ENCODE measurements around the gene DOCK1. TPM values are rescaled to one million over a fixed set of nuclear protein-coding genes. Genes with fewer than 3 reads are reported as not detected.

Gene DOCK1
- polyA plus RNA-seq, 1 experiment, result 37.9 TPM

DNA sequence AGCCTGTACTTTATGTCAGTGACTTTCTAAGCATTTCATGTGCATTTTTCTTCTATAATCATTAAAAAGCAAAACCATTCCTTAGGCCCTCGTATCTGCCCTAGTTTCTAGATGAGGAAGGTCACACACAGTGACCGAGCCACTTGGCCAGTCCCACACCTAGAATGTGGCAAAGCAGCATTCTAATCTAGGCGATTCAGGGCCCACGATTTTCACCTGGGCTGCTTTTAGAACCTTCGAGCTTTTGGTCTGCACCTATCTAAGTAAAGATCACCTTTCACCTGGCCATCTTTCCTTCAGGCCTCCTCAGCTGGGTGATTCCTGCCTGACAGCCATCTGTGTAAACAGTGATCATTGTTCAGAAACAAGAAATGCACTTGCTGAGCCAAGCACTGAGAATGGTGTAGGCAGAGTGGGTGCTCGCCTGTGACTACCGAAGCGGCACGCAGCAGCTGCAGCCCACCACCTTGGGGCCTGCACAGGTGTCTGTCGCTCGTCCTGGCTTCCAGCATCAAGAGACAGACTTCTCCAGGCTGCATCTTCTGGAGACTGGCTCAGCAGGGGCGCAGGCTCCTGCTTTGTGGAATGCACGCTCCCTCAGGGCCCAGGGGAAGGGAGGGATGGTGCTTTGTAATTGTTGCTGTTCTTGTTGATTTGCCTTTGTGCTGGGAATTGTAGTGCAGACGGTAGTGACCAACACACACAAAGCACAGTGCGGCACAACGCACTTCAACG, 440.2 kb downstream of the DOCK1 start:
- DNase-seq (ENCODE audit: low read depth, low spot score), result no peak
- Histone ChIP-seq H3K9me3 (ENCODE audit: control insufficient read depth, insufficient read depth, low read length) (no peaks in the 10 kb centered on the region; the same call in 1 of the 2 replicates), H3K27ac (ENCODE audit: low read depth, low read length) (no peak overlapping the region), H3K27me3 (ENCODE audit: control insufficient read depth, insufficient read depth, low read length) (no peaks in the 10 kb centered on the region), H3K4me3 (ENCODE audit: low read depth, low read length) (no peak overlapping the region)
- POLR2A ChIA-PET, result no interaction called here
- TF ChIP-seq, protein P1, sequence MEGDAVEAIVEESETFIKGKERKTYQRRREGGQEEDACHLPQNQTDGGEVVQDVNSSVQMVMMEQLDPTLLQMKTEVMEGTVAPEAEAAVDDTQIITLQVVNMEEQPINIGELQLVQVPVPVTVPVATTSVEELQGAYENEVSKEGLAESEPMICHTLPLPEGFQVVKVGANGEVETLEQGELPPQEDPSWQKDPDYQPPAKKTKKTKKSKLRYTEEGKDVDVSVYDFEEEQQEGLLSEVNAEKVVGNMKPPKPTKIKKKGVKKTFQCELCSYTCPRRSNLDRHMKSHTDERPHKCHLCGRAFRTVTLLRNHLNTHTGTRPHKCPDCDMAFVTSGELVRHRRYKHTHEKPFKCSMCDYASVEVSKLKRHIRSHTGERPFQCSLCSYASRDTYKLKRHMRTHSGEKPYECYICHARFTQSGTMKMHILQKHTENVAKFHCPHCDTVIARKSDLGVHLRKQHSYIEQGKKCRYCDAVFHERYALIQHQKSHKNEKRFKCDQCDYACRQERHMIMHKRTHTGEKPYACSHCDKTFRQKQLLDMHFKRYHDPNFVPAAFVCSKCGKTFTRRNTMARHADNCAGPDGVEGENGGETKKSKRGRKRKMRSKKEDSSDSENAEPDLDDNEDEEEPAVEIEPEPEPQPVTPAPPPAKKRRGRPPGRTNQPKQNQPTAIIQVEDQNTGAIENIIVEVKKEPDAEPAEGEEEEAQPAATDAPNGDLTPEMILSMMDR (IDR thresholded peaks at IDR 0.05; ENCODE audit: low read depth, low read length), result no peak
- CTCF ChIA-PET, result no interaction called here

DNA sequence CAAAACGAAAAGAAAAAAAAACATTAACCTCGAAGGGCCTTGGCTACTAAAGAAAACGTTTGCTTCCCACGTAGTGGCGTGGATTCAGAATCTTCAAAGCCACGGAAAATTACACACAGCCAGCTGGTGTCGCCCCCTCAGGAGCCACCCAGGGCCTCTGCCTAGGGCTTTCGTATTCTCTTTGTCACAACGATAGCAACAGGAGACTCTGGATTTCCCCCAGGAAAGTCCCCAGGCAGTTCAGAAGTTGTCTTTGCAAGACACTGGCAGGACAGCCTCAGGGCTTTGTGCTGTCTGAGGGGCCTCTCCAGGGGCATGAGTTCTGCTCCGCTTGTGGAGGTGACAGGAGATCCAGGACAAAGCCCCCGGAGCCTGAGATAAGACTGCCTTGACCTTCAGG, 441.4 kb downstream of the DOCK1 start:
- no peaks in the 10 kb centered on the region; the same call in 1 of the 2 replicates for H3K9me3 ChIP-seq (ENCODE audit: control insufficient read depth, insufficient read depth, low read length)
- ChIA-PET CTCF (no interaction called here), POLR2A (no interaction called here)
- no peaks in the 10 kb centered on the region for H3K27me3 ChIP-seq (ENCODE audit: control insufficient read depth, insufficient read depth, low read length)
- TF ChIP-seq, protein P1 (IDR thresholded peaks at IDR 0.05; ENCODE audit: low read depth, low read length), result no peak
- H3K27ac ChIP-seq (ENCODE audit: low read depth, low read length), result no peak overlapping the region
- no peak overlapping the region for H3K4me3 ChIP-seq (ENCODE audit: low read depth, low read length)
- DNase-seq (ENCODE audit: low read depth, low spot score), result no peak

DNA sequence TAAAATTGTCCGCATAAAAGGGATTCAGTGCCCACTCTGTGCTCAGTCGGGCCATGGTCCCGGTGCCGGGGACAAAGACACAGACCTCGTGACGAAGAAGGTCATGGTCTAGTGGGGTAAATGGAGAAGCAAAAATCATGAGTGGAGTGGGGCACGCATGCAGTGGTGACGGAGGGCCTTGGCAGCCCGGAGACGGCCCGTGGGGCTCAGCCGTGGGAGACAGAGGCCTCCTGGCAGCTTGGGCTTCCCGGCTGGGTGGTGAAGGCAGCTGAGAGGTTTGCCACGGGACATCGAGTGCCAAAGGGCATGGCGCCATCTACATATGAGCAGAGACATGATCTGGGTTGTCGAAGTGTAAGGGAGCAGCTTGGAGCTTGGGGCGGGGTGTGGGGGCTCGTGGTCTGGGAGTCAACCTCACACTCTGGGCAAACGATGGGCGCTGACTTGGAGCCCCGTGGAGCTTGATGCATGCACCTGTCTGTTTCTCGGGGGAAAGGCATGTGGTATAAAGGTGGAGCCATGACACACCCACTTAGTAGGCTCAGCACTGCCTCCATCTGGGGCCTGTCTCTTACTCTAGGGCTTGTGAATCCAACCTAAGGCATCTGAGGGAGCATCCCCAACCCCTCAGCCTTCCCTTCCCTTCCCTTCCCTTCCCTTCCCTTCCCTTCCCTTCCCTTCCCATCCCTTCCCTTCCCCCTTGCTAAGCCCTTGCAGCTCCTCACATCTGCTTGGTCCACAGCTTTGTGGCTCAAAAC, 442.2 kb downstream of the DOCK1 start:
- Histone ChIP-seq H3K4me3 (ENCODE audit: low read depth, low read length) (no peak overlapping the region), H3K27me3 (ENCODE audit: control insufficient read depth, insufficient read depth, low read length) (no peaks in the 10 kb centered on the region), H3K9me3 (ENCODE audit: control insufficient read depth, insufficient read depth, low read length) (no peaks in the 10 kb centered on the region; the same call in 1 of the 2 replicates), H3K27ac (ENCODE audit: low read depth, low read length) (no peak overlapping the region)
- TF ChIP-seq, protein P1 (IDR thresholded peaks at IDR 0.05; ENCODE audit: low read depth, low read length), result no peak
- ChIA-PET POLR2A (no interaction called here), CTCF (no interaction called here)
- DNase-seq (ENCODE audit: low read depth, low spot score), result no peak

DNA sequence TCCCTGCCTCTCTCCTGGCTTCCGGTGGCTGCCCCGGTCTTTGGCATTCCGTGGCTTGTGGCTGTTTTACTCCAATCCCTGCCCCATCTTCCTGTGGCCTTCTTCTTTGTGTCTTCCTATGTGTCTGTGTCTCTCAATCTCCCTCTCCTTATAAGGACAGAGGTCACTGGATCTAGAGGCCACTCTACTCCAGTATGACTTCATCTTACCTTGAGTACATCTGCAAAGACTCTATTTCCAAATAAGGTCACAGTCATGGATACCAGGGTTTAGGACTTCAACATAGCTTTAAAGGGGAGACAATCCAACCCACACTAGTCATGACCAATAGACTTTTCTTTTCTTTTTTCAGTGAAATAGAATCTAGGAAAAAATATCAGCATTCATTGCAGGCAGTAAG, 444.5 kb downstream of the DOCK1 start:
- TF ChIP-seq, protein P1 (IDR thresholded peaks at IDR 0.05; ENCODE audit: low read depth, low read length), result no peak
- ChIA-PET CTCF (no interaction called here), POLR2A (no interaction called here)
- Histone ChIP-seq H3K4me3 (ENCODE audit: low read depth, low read length) (no peak overlapping the region), H3K27ac (ENCODE audit: low read depth, low read length) (no peak overlapping the region), H3K27me3 (ENCODE audit: control insufficient read depth, insufficient read depth, low read length) (no peaks in the 10 kb centered on the region), H3K9me3 (ENCODE audit: control insufficient read depth, insufficient read depth, low read length) (no peaks in the 10 kb centered on the region; the same call in 1 of the 2 replicates)
- DNase-seq (ENCODE audit: low read depth, low spot score), result peak; percentile 1

DNA sequence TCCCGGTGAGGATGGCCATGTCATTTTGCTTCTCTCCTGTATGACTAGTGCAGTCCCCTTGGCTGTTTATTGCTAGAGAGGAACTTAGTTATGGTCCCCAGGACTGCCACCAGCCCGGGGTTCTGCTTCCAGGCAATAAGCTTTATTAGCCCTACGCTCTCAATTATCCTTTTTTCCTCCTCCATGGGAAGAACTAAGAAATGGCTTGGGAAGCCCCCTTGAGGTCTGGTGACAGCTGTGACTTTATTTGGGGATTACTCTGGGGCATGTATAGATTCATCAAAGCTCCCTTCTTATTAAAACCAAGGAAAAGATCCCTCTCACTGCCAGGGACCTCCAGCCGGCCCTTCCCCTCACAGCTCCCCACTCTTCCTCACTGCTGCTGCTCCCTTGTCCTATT, 446.3 kb downstream of the DOCK1 start:
- ChIA-PET POLR2A (no interaction called here), CTCF (no interaction called here)
- H3K27ac ChIP-seq (ENCODE audit: low read depth, low read length), result no peak overlapping the region
- no peak overlapping the region for H3K4me3 ChIP-seq (ENCODE audit: low read depth, low read length)
- TF ChIP-seq, protein P1 (IDR thresholded peaks at IDR 0.05; ENCODE audit: low read depth, low read length), result no peak
- DNase-seq (ENCODE audit: low read depth, low spot score), result no peak
- H3K9me3 ChIP-seq (ENCODE audit: control insufficient read depth, insufficient read depth, low read length), result no peaks in the 10 kb centered on the region
- H3K27me3 ChIP-seq (ENCODE audit: control insufficient read depth, insufficient read depth, low read length), result no peaks in the 10 kb centered on the region

Data from AG04450 (cell line).